HEK293T (cell line): Measurements from ENCODE around the gene SLC25A13.

Experiments used
- CTCF ChIA-PET: fragments of 350-600 bp; formaldehyde crosslinking; extraction: SDS; loops from one replicate; lab custom pipeline; 2021; ENCODE audit warnings: antibody characterized with exemption, inconsistent platforms; lab: Yijun Ruan, JAX
- POLR2A ChIA-PET: fragments of 350-600 bp; formaldehyde crosslinking; extraction: SDS; loops from one replicate; lab custom pipeline; 2020; ENCODE audit warnings: antibody characterized with exemption, inconsistent platforms; lab: Yijun Ruan, JAX
- DNase-seq: peaks from one replicate; pipeline ENCODE4 v3.0.0; 2012; ENCODE audit warnings: mixed read lengths; ENCODE audit errors: extremely low spot score
- ARNT ChIP-seq: fragments of 450-650 bp; IDR thresholded peaks from 2 replicates; pipeline ENCODE4 v1.6.1; 2017; ENCODE audit warnings: mild to moderate bottlenecking
- BHLHE40 ChIP-seq: fragments of 450-650 bp; IDR thresholded peaks from 2 replicates; pipeline ENCODE4 v1.6.1; 2016; ENCODE audit warnings: mild to moderate bottlenecking, moderate library complexity, borderline replicate concordance
- CTBP1 ChIP-seq: fragments of 450-650 bp; IDR thresholded peaks from 2 replicates; pipeline ENCODE4 v1.6.1; 2016; ENCODE audit warnings: borderline replicate concordance
- ELF4 ChIP-seq: fragments of 450-650 bp; IDR thresholded peaks from 2 replicates; pipeline ENCODE4 v1.6.1; 2017; ENCODE audit warnings: antibody characterized with exemption
- FOXA1 ChIP-seq: fragments of 450-650 bp; IDR thresholded peaks from 2 replicates; pipeline ENCODE4 v1.6.1; 2016; ENCODE audit warnings: mild to moderate bottlenecking
- FOXK2 ChIP-seq: fragments of 450-650 bp; IDR thresholded peaks from 2 replicates; pipeline ENCODE4 v1.6.1; 2016; ENCODE audit warnings: mild to moderate bottlenecking
- FOXM1 ChIP-seq: fragments of 450-650 bp; IDR thresholded peaks from 2 replicates; pipeline ENCODE4 v1.6.1; 2017; ENCODE audit warnings: mild to moderate bottlenecking, borderline replicate concordance
- HDGF ChIP-seq: fragments of 450-650 bp; IDR thresholded peaks from 2 replicates; pipeline ENCODE4 v1.6.1; 2017; ENCODE audit warnings: antibody characterized with exemption, borderline replicate concordance
- L3MBTL2 ChIP-seq: fragments of 450-650 bp; conservative IDR thresholded peaks from 2 replicates; pipeline ENCODE4 v1.6.1; 2016; ENCODE audit warnings: mild to moderate bottlenecking
- LEF1 ChIP-seq: fragments of 450-650 bp; IDR thresholded peaks from 2 replicates; pipeline ENCODE4 v1.6.1; 2017; ENCODE audit warnings: mild to moderate bottlenecking, borderline replicate concordance
- NFRKB ChIP-seq: fragments of 450-650 bp; IDR thresholded peaks from 2 replicates; pipeline ENCODE4 v1.6.1; 2016; ENCODE audit warnings: mild to moderate bottlenecking, moderate library complexity
- SP1 ChIP-seq: fragments of 450-650 bp; IDR thresholded peaks from 2 replicates; pipeline ENCODE4 v1.6.1; 2017
- SUZ12 ChIP-seq: fragments of 450-650 bp; IDR thresholded peaks from 2 replicates; pipeline ENCODE4 v1.6.1; 2016; ENCODE audit warnings: mild to moderate bottlenecking
- TARDBP ChIP-seq: fragments of 450-650 bp; IDR thresholded peaks from 2 replicates; pipeline ENCODE4 v1.6.1; 2016
- ZNF384 ChIP-seq: fragments of 450-650 bp; IDR thresholded peaks from 2 replicates; pipeline ENCODE4 v1.6.1; 2016
- TF ChIP-seq, protein P1 (sequence below): fragments of 450-650 bp; IDR thresholded peaks from 2 replicates; pipeline ENCODE4 v1.6.1; 2016

SLC25A13 gene

DNA sequence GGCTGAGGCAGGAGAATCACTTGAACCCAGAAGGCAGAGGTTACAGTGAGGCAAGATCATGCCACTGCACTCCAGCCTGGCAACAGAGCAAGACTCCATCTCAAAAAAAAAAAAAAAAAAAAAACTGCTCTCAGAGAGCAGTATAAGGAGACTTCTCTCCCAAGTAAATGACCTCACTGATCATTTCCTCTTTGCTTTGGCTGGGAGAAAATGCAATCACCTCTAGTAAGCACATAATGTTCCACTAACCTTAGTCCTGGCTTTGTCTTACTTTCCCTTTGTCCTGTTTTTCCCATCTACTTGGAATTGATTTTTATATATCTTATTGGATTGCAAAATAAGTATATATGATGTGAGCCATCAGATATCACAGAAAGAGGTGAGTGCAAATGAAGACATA, 2.5 kb downstream of the SLC25A13 start:
- no peak for TF ChIP-seq FOXM1
- no peak for TF ChIP-seq L3MBTL2
- no peak for TF ChIP-seq ZNF384
- TF ChIP-seq HDGF, result no peak
- no peak for TF ChIP-seq ELF4
- no peak for TF ChIP-seq CTBP1
- TF ChIP-seq, protein P1, sequence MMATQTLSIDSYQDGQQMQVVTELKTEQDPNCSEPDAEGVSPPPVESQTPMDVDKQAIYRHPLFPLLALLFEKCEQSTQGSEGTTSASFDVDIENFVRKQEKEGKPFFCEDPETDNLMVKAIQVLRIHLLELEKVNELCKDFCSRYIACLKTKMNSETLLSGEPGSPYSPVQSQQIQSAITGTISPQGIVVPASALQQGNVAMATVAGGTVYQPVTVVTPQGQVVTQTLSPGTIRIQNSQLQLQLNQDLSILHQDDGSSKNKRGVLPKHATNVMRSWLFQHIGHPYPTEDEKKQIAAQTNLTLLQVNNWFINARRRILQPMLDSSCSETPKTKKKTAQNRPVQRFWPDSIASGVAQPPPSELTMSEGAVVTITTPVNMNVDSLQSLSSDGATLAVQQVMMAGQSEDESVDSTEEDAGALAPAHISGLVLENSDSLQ, result no peak
- TF ChIP-seq NFRKB, result no peak
- no peak for TF ChIP-seq SP1
- no peak for TF ChIP-seq LEF1
- TF ChIP-seq FOXK2, result no peak
- TF ChIP-seq SUZ12, result no peak
- TF ChIP-seq ARNT, result no peak
- TF ChIP-seq TARDBP, result no peak
- no peak for TF ChIP-seq BHLHE40
- TF ChIP-seq FOXA1, result no peak
- DNase-seq, result no peak
- POLR2A ChIA-PET, result no interaction called here
- CTCF ChIA-PET, result interaction anchor here (0.7 kb wide), 1 partner anchor 129 kb away, joined by 3 read pairs; no protein-coding TSS in a partner anchor

DNA sequence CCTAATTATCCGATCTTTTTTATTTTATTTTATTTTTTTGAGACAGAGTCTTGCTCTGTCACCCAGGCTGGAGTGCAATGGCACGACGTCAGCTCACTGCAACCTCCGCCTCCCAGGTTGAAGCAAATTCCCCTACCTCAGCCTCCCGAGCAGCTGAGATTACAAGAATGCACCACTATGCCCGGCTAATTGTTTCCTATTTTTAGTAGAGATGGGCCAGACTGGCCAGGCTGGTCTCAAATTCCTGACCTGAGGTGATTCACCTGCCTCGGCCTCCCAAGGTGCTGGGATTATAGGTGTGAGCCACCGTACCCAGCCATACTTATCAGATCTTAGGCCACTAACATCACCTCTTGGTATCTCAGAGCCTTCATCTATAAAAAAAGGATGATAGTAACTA, 4.9 kb downstream of the SLC25A13 start:
- ChIA-PET CTCF (interaction anchor here (0.6 kb wide), 1 partner anchor 862 kb away, joined by 16 read pairs; no protein-coding TSS in a partner anchor), POLR2A (no interaction called here)
- TF ChIP-seq ELF4, result no peak
- TF ChIP-seq SP1, result no peak
- TF ChIP-seq, protein P1, result no peak
- no peak for TF ChIP-seq FOXM1
- TF ChIP-seq FOXK2, result no peak
- no peak for TF ChIP-seq L3MBTL2
- no peak for TF ChIP-seq TARDBP
- no peak for TF ChIP-seq SUZ12
- TF ChIP-seq LEF1, result no peak
- no peak for TF ChIP-seq HDGF
- TF ChIP-seq CTBP1, result no peak
- TF ChIP-seq NFRKB, result no peak
- no peak for TF ChIP-seq FOXA1
- DNase-seq, result no peak

DNA sequence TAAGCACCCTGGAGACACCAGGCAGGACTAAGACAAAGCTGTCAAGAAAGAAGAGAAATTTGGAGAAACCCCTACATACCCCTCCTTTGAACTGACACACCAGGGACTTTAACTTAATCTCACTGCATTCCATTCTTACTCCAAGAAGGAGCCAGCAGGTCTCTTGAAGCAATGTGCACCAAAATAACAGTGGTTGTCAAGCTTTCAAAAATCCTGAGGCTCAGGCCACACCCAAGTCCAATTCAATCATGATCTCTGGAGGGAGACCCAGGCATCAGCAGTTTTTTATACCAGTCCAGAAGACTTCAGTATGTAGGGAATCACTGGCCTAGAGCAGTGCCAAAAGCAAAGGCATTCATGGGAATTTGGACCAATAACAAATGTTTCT, 6.8 kb downstream of the SLC25A13 start:
- CTCF ChIA-PET, result no interaction called here
- no peak for TF ChIP-seq FOXK2
- TF ChIP-seq, protein P1, result no peak
- no peak for TF ChIP-seq ELF4
- no peak for TF ChIP-seq ZNF384
- no peak for TF ChIP-seq HDGF
- no peak for TF ChIP-seq FOXM1
- TF ChIP-seq L3MBTL2, result no peak
- no peak for TF ChIP-seq CTBP1
- TF ChIP-seq ARNT, result no peak
- TF ChIP-seq SP1, result no peak
- TF ChIP-seq BHLHE40, result no peak
- TF ChIP-seq SUZ12, result no peak
- no peak for TF ChIP-seq TARDBP
- no peak for DNase-seq
- POLR2A ChIA-PET, result no interaction called here

DNA sequence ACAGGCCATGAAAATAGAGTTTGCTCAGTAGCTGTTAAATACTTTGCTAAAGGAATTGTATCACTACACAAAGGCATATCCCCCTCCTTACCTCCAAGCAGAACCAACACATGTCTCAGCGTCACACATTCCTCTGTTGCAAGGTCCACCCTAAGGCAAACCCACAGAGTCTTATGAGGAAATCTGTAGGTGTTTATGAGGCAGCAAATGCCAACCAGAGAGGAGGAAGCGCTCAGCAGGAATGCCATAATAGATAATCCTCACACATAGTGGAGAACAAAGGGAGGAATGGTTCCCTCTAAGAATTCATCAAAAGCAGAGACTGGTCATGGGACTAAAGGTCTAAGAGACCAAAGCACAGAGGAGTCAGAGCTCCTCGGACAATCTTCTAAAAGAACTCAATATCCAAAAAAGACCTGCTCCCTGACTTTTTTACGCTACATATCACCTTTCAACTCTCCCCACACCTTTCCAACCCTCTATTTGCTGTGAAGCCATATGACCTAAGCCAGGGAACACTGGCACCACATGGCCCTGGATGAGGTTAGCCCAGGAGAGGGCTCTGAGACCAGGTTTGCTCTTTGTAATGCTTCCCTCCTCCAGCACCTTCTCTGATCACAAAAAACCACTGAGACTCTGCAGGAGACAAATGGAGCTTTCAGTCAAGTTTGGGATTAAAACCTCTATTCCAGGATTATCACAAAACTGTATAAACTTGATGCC, 7.3 kb downstream of the SLC25A13 start:
- POLR2A ChIA-PET, result no interaction called here
- CTCF ChIA-PET, result no interaction called here
- TF ChIP-seq L3MBTL2 (no peak), FOXK2 (no peak), TARDBP (no peak), ZNF384 (no peak), CTBP1 (no peak), FOXM1 (no peak), ARNT (no peak), FOXA1 (no peak), LEF1 (no peak), SUZ12 (no peak), ELF4 (no peak), HDGF (no peak), NFRKB (no peak), BHLHE40 (no peak), SP1 (no peak)
- TF ChIP-seq, protein P1, result no peak
- DNase-seq, result no peak

DNA sequence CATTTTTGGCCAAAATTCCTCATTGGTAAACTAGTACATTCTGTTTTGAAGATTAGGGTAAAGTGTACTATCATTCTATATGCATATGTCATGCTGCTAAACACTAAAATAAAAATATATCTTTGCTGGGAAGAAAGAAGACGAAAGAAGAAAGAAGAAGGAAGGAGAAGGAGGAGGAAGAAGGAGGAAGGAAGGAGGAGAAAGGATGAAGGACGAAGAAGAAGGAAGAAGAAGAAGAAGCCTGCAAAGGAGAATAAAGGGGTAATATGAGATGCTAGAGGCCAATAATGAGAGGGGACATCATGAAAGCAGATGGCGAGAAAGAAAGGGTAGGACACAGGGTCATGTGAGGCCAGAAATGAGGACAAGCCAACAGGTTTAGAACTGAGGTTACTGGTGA, 8.0 kb downstream of the SLC25A13 start:
- POLR2A ChIA-PET, result no interaction called here
- CTCF ChIA-PET, result no interaction called here
- TF ChIP-seq SP1 (no peak), LEF1 (no peak)
- DNase-seq, result no peak
